MCF 10A (cell line): ENCODE results near the gene CORO2A. TPM values are rescaled to one million over a fixed set of nuclear protein-coding genes. Genes with fewer than 3 reads are reported as not detected.

Experiments used
- BruUV-seq: library from RNA; stranded (reverse); fragments of 400-500 nt; replicated peaks from 2 replicates; lab custom pipeline; 2021; lab: Mats Ljungman, UMichigan
- CTCF ChIA-PET: fragments of 300-600 bp; sonication (Branson Sonifier 250); formaldehyde crosslinking; extraction: SDS; loops from one replicate; lab custom pipeline; 2021; ENCODE audit warnings: antibody characterized with exemption, inconsistent platforms; lab: Yijun Ruan, JAX
- POLR2A ChIA-PET: fragments of 300-600, 350-650 bp; sonication (Branson Sonifier 250); formaldehyde crosslinking; extraction: SDS; loops from one replicate; lab custom pipeline; 2020; ENCODE audit warnings: antibody characterized with exemption, inconsistent platforms; lab: Yijun Ruan, JAX
- DNase-seq: peaks from one replicate; pipeline ENCODE4 v3.0.0-alpha.2; 2018; ENCODE audit not compliant: unreplicated experiment
- H3K27ac Mint-ChIP-seq: one replicate; pipeline ENCODE4 v1.8.0; 2022; ENCODE audit warnings: mild to moderate bottlenecking, low read depth, mixed read lengths; ENCODE audit not compliant: unreplicated experiment
- H3K27me3 Mint-ChIP-seq: one replicate; pipeline ENCODE4 v1.8.0; 2022; ENCODE audit warnings: mixed read lengths; ENCODE audit not compliant: insufficient read depth, unreplicated experiment
- H3K36me3 Mint-ChIP-seq: one replicate; pipeline ENCODE4 v1.8.0; 2022; ENCODE audit warnings: mild to moderate bottlenecking, moderate library complexity, mixed read lengths; ENCODE audit not compliant: insufficient read depth, unreplicated experiment
- H3K4me1 Mint-ChIP-seq: one replicate; pipeline ENCODE4 v1.8.0; 2022; ENCODE audit warnings: mixed read lengths; ENCODE audit not compliant: insufficient read depth, unreplicated experiment
- H3K4me3 Mint-ChIP-seq: one replicate; pipeline ENCODE4 v1.8.0; 2022; ENCODE audit warnings: mild to moderate bottlenecking, moderate library complexity, mixed read lengths; ENCODE audit not compliant: unreplicated experiment
- H3K9me3 Mint-ChIP-seq: one replicate; pipeline ENCODE4 v1.8.0; 2022; ENCODE audit warnings: mixed read lengths; ENCODE audit not compliant: unreplicated experiment
- intact Hi-C: fragments of 100-400 bp; cut with micrococcal nuclease; formaldehyde crosslinking; loops from 2 replicates; pipeline ENCODE4 v1.14.1; 2022
- total RNA-seq: library from RNA; stranded (reverse); gene quantifications from 2 replicates; pipeline ENCODE4 v1.2.3, GENCODE V29; 2022
- TF ChIP-seq, protein P1 (sequence below): fragments of 200-600 bp; IDR thresholded peaks from one replicate; pipeline ENCODE4 v1.8.0; 2022; ENCODE audit warnings: antibody characterized with exemption, mild to moderate bottlenecking; ENCODE audit not compliant: unreplicated experiment

The CORO2A gene
- total RNA-seq, 1 experiment from 2014 or later, result 3.4 TPM

GRCh38 chr9:98104445-98104881 is 88.0 kb downstream of the CORO2A start:
- no peaks in the 10 kb centered on the region for H3K27me3 Mint-ChIP-seq
- no peak for DNase-seq
- CTCF ChIA-PET, result interaction anchor here (0.7 kb wide), 1 partner anchor 9 kb away, joined by 3 read pairs; no protein-coding TSS in a partner anchor
- no peak overlapping the region for H3K27ac Mint-ChIP-seq
- H3K9me3 Mint-ChIP-seq, result no peaks in the 10 kb centered on the region
- no peak overlapping the region for H3K4me3 Mint-ChIP-seq
- TF ChIP-seq, protein P1, sequence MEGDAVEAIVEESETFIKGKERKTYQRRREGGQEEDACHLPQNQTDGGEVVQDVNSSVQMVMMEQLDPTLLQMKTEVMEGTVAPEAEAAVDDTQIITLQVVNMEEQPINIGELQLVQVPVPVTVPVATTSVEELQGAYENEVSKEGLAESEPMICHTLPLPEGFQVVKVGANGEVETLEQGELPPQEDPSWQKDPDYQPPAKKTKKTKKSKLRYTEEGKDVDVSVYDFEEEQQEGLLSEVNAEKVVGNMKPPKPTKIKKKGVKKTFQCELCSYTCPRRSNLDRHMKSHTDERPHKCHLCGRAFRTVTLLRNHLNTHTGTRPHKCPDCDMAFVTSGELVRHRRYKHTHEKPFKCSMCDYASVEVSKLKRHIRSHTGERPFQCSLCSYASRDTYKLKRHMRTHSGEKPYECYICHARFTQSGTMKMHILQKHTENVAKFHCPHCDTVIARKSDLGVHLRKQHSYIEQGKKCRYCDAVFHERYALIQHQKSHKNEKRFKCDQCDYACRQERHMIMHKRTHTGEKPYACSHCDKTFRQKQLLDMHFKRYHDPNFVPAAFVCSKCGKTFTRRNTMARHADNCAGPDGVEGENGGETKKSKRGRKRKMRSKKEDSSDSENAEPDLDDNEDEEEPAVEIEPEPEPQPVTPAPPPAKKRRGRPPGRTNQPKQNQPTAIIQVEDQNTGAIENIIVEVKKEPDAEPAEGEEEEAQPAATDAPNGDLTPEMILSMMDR, result no peak
- no peaks in the 10 kb centered on the region for H3K4me1 Mint-ChIP-seq
- intact Hi-C loops, result no loop called here
- POLR2A ChIA-PET, result no interaction called here
- no TSS peak for BruUV-seq
- peaks cover 40% of the 10 kb centered on the region for H3K36me3 Mint-ChIP-seq

GRCh38 chr9:98101868-98102273 is 90.6 kb downstream of the CORO2A start:
- no peak overlapping the region for H3K27ac Mint-ChIP-seq
- BruUV-seq, result no TSS peak
- peaks cover 30% of the 10 kb centered on the region for H3K36me3 Mint-ChIP-seq

DNA sequence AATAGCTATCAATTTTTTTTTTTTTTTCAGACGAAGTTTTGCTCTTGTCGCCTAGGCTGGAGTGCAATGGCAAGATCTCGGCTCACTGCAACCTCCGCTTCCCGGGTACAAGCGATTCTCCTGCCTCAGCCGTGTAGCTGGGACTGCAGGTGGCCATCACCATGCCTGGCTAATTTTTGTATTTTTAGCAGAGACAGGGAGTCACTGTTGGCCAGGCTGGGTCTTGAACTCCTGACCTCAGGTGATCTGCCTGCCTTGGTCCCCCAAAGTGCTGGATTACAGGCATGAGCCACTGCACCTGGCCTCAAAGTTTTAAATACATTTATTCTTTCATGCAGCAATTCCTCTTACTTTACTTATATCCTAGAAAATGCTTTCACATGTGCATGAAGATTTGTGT is 91.0 kb downstream of the CORO2A start:
- TF ChIP-seq, protein P1, result no peak
- Mint-ChIP-seq H3K9me3 (no peaks in the 10 kb centered on the region), H3K36me3 (peaks cover 30% of the 10 kb centered on the region), H3K4me1 (no peaks in the 10 kb centered on the region), H3K4me3 (no peak overlapping the region), H3K27me3 (no peaks in the 10 kb centered on the region), H3K27ac (no peak overlapping the region)
- intact Hi-C loops, result no loop called here
- ChIA-PET CTCF (interaction anchor here (0.6 kb wide), 1 partner anchor 690 kb away, joined by 4 read pairs; no protein-coding TSS in a partner anchor), POLR2A (interaction anchor here (0.7 kb wide), 2 partner anchors 54 to 1323 kb away, joined by 3 to 4 read pairs; no protein-coding TSS in a partner anchor)
- no peak for DNase-seq
- no TSS peak for BruUV-seq

More at GRCh38 chr9:98101868-98102273, 90.6 kb downstream of the CORO2A start:
- CTCF ChIA-PET, result interaction anchor here (0.6 kb wide), 1 partner anchor 20 kb away, joined by 5 read pairs; no protein-coding TSS in a partner anchor
- DNase-seq, result no peak
- TF ChIP-seq, protein P1, result no peak
- H3K4me1 Mint-ChIP-seq, result no peaks in the 10 kb centered on the region
- POLR2A ChIA-PET, result interaction anchor here (0.7 kb wide), 1 partner anchor 54 kb away, joined by 3 read pairs; no protein-coding TSS in a partner anchor
- no peaks in the 10 kb centered on the region for H3K27me3 Mint-ChIP-seq
- H3K4me3 Mint-ChIP-seq, result no peak overlapping the region
- H3K9me3 Mint-ChIP-seq, result no peaks in the 10 kb centered on the region
- intact Hi-C loops, result no loop called here

- ChIA-PET CTCF (interaction anchor here (0.7 to 4.1 kb wide), 2 partner anchors 8 to 26 kb away, joined by 3 to 16 read pairs; no protein-coding TSS in a partner anchor), POLR2A (interaction anchor here (0.6 to 1.1 kb wide), 2 partner anchors 9 to 102 kb away, joined by 3 to 4 read pairs; no protein-coding TSS in a partner anchor)
- TF ChIP-seq, protein P1, result no peak
- H3K4me1 Mint-ChIP-seq, result no peaks in the 10 kb centered on the region
- BruUV-seq, result no TSS peak
- no peak overlapping the region for H3K27ac Mint-ChIP-seq
- no peak for DNase-seq
- no peak overlapping the region for H3K4me3 Mint-ChIP-seq
- H3K27me3 Mint-ChIP-seq, result no peaks in the 10 kb centered on the region
- no peaks in the 10 kb centered on the region for H3K9me3 Mint-ChIP-seq
- peaks cover 25% of the 10 kb centered on the region for H3K36me3 Mint-ChIP-seq
- intact Hi-C loops, result no loop called here
Observed at GRCh38 chr9:98100456-98100855, 92.0 kb downstream of the CORO2A start.
